ENCODE measurements around the gene GTF2B.

- TF ChIP-seq CTCF (conservative IDR thresholded peaks at IDR 0.05 in 1 of 2, IDR thresholded peaks at IDR 0.05 in 1 of 2; ENCODE audit: low read depth in 1 of 2, low read length in 2 of 2): no peak
- TF ChIP-seq EZH2 (IDR thresholded peaks at IDR 0.05; ENCODE audit: low read length, missing control alignments): no peak
Measured at GRCh38 chr1:88890791-88891317, 513 bp downstream of the GTF2B start.

Measured in fibroblast of lung (primary cell).